Ammon's horn (tissue), 1 donor: Measurements from ENCODE around the gene TSPAN9.

Experiments used
- DNase-seq: peaks from one replicate; pipeline ENCODE4 v3.0.0-alpha.2; 2016; ENCODE audit warnings: low spot score

TSPAN9 gene

GRCh38 chr12:3316776-3317480 is 239.7 kb downstream of the TSPAN9 start:
- no peak for DNase-seq

GRCh38 chr12:3317481-3317815 is 240.3 kb downstream of the TSPAN9 start:
- no peak for DNase-seq

- no peak for DNase-seq
Measured at GRCh38 chr12:3317841-3318501, 240.8 kb downstream of the TSPAN9 start.

GRCh38 chr12:3319723-3320492 is 242.7 kb downstream of the TSPAN9 start:
- DNase-seq, result no peak

GRCh38 chr12:3320881-3321509 is 243.8 kb downstream of the TSPAN9 start:
- DNase-seq, result no peak

GRCh38 chr12:3321881-3322280 is 244.7 kb downstream of the TSPAN9 start:
- DNase-seq, result no peak

GRCh38 chr12:3323002-3323685 is 246.0 kb downstream of the TSPAN9 start:
- no peak for DNase-seq

GRCh38 chr12:3325736-3326135 is 248.6 kb downstream of the TSPAN9 start:
- no peak for DNase-seq

- DNase-seq, result no peak
Measured at GRCh38 chr12:3326156-3326849, 249.1 kb downstream of the TSPAN9 start.

GRCh38 chr12:3326850-3327780 is 249.9 kb downstream of the TSPAN9 start:
- no peak for DNase-seq

- DNase-seq, result no peak
Measured at GRCh38 chr12:3328081-3328480, 250.9 kb downstream of the TSPAN9 start.

- DNase-seq, result no peak
Measured at GRCh38 chr12:3328571-3328970, 251.4 kb downstream of the TSPAN9 start.

- DNase-seq, result no peak
Measured at GRCh38 chr12:3329361-3329760, 252.2 kb downstream of the TSPAN9 start.

- DNase-seq, result no peak
Measured at GRCh38 chr12:3330976-3331510, 253.9 kb downstream of the TSPAN9 start.

- DNase-seq, result no peak
Measured at GRCh38 chr12:3332188-3332587, 255.0 kb downstream of the TSPAN9 start.

GRCh38 chr12:3333583-3333982 is 256.4 kb downstream of the TSPAN9 start:
- DNase-seq, result no peak

- DNase-seq, result no peak
Measured at GRCh38 chr12:3333991-3334391, 256.8 kb downstream of the TSPAN9 start.

GRCh38 chr12:3335078-3335487 is 257.9 kb downstream of the TSPAN9 start:
- no peak for DNase-seq
